ENCODE results near the gene LOXL3. TPM values are rescaled to one million over a fixed set of nuclear protein-coding genes. Genes with fewer than 3 reads are reported as not detected.

The LOXL3 gene
- polyA plus RNA-seq, 1 donor from 2014 or later: 20.1 TPM

DNA sequence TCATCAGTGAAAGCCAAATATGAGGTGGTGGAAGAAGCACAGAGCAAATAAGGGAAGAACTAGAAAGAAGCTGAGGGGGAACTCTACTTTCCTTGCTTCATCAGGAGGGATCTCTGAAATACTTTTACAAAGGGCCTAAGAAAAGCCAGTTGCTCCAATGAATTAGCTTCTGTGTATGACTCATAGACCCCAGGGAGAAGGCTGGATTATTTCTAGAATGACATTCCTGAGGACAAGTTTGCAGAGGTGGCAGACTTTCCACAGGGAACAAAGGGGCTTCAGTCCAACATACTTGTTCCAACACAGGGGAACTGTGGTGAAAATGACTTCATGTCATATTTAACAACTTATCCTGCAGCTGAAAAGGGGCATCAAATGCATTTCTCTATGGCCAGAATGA, 29.8 kb upstream of the LOXL3 start:
- Histone ChIP-seq H4K20me1 (ENCODE audit: insufficient read depth) (no peaks in the 10 kb centered on the region), H3K9ac (ENCODE audit: low read length) (no peak overlapping the region), H3K27me3 (ENCODE audit: insufficient read depth, low read depth, low read length) (no peaks in the 10 kb centered on the region), H3K4me2 (ENCODE audit: low read length) (no peak overlapping the region), H3K36me3 (ENCODE audit: insufficient read depth, low read length) (no peaks in the 10 kb centered on the region), H3K4me3 (ENCODE audit: low read length) (no peak overlapping the region), H3F3A (ENCODE audit: insufficient read depth, low read length, poor library complexity, severe bottlenecking) (no peaks in the 10 kb centered on the region), H3K9me2 (ENCODE audit: insufficient read depth, low read length) (no peaks in the 10 kb centered on the region), H3K27ac (ENCODE audit: low read length) (no peak overlapping the region), H2AFZ (ENCODE audit: low read depth, low read length) (no peak overlapping the region), H3K79me2 (replicated peaks; ENCODE audit: insufficient read depth, low read length) (no peaks in the 10 kb centered on the region), H3K9me3 (ENCODE audit: low read length) (no peaks in the 10 kb centered on the region)
- TF ChIP-seq EP300 (conservative IDR thresholded peaks at IDR 0.05; ENCODE audit: poor library complexity, severe bottlenecking): no peak
- TF ChIP-seq SMC3 (conservative IDR thresholded peaks at IDR 0.05; ENCODE audit: poor library complexity): no peak
- TF ChIP-seq, protein P1, sequence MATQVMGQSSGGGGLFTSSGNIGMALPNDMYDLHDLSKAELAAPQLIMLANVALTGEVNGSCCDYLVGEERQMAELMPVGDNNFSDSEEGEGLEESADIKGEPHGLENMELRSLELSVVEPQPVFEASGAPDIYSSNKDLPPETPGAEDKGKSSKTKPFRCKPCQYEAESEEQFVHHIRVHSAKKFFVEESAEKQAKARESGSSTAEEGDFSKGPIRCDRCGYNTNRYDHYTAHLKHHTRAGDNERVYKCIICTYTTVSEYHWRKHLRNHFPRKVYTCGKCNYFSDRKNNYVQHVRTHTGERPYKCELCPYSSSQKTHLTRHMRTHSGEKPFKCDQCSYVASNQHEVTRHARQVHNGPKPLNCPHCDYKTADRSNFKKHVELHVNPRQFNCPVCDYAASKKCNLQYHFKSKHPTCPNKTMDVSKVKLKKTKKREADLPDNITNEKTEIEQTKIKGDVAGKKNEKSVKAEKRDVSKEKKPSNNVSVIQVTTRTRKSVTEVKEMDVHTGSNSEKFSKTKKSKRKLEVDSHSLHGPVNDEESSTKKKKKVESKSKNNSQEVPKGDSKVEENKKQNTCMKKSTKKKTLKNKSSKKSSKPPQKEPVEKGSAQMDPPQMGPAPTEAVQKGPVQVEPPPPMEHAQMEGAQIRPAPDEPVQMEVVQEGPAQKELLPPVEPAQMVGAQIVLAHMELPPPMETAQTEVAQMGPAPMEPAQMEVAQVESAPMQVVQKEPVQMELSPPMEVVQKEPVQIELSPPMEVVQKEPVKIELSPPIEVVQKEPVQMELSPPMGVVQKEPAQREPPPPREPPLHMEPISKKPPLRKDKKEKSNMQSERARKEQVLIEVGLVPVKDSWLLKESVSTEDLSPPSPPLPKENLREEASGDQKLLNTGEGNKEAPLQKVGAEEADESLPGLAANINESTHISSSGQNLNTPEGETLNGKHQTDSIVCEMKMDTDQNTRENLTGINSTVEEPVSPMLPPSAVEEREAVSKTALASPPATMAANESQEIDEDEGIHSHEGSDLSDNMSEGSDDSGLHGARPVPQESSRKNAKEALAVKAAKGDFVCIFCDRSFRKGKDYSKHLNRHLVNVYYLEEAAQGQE (IDR thresholded peaks at IDR 0.05; ENCODE audit: borderline replicate concordance): no peak

DNA sequence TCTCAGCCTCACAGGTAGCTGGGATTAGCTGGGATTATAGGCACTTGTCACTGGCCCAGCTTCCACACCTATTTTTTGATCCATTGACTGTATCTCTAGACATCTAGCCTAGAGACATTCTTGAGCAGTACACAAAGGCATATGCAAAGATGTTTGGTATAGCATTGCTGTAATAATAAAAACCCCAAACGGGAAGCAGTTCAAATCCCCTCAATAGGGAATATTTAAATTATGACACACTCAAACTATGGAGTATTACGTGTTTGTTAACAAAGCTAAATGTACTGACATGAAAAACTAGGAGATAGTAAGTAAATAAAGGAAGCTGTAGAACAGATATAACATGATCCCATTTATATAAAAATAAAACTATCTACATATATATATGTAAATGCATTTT, 28.4 kb upstream of the LOXL3 start:
- no peaks in the 10 kb centered on the region for H3K79me2 ChIP-seq (replicated peaks; ENCODE audit: insufficient read depth, low read length)
- no peaks in the 10 kb centered on the region for H3K9me2 ChIP-seq (ENCODE audit: insufficient read depth, low read length)
- TF ChIP-seq EP300 (conservative IDR thresholded peaks at IDR 0.05; ENCODE audit: poor library complexity, severe bottlenecking) (no peak), RAD21 (conservative IDR thresholded peaks at IDR 0.05) (no peak), EZH2 (IDR thresholded peaks at IDR 0.05; ENCODE audit: borderline replicate concordance, insufficient read depth, low read length, poor library complexity, severe bottlenecking) (no peak), MXI1 (conservative IDR thresholded peaks at IDR 0.05; ENCODE audit: poor library complexity, severe bottlenecking) (no peak), POLR2AphosphoS5 (IDR thresholded peaks at IDR 0.05) (no peak), SMC3 (conservative IDR thresholded peaks at IDR 0.05; ENCODE audit: poor library complexity) (no peak), CTCF (IDR thresholded peaks at IDR 0.05; ENCODE audit: poor library complexity, severe bottlenecking) (no peak), TAF1 (IDR thresholded peaks at IDR 0.05; ENCODE audit: low read depth) (no peak)
- TF ChIP-seq, protein P1 (IDR thresholded peaks at IDR 0.05; ENCODE audit: borderline replicate concordance): no peak
- no peaks in the 10 kb centered on the region for H3K36me3 ChIP-seq (ENCODE audit: insufficient read depth, low read length)
- H3K4me2 ChIP-seq (ENCODE audit: low read length): no peak overlapping the region
- H3K27me3 ChIP-seq (ENCODE audit: insufficient read depth, low read depth, low read length): no peaks in the 10 kb centered on the region
- no peak overlapping the region for H3K4me3 ChIP-seq (ENCODE audit: low read length)
- H3K9me3 ChIP-seq (ENCODE audit: low read length): no peaks in the 10 kb centered on the region
- H3K27ac ChIP-seq (ENCODE audit: low read length): no peak overlapping the region
- no peak overlapping the region for H2AFZ ChIP-seq (ENCODE audit: low read depth, low read length)
- no peaks in the 10 kb centered on the region for H3F3A ChIP-seq (ENCODE audit: insufficient read depth, low read length, poor library complexity, severe bottlenecking)
- no peaks in the 10 kb centered on the region for H4K20me1 ChIP-seq (ENCODE audit: insufficient read depth)
- no peak overlapping the region for H3K9ac ChIP-seq (ENCODE audit: low read length)
